Adipose tissue (tissue), 3 donors: ENCODE data around the gene EDN3. TPM values are rescaled to one million over a fixed set of nuclear protein-coding genes. Genes with fewer than 3 reads are reported as not detected.

Source experiments
- H3K27ac ChIP-seq: one replicate; pipeline ENCODE4 v1.5.1; 2013; ENCODE audit warnings: low read depth, low read length
- WGBS, 3 donors: extraction: QIAGEN DNeasy Blood & Tissue Kit; methylation state at CpG; one replicate each; pipeline ENCODE4 v1.1.7; 2013; 5-methylcytosine and 5-hydroxymethylcytosine counted together
- polyA plus RNA-seq, 3 donors: library from polyadenylated mRNA; stranded (reverse); fragments of 200-250 nt; gene quantifications; one replicate each; pipeline ENCODE4 v1.2.3, GENCODE V29; 2013
- donor health status: healthy with polysubstance abuse.
- donor health status: Bipolar disorder and iron deficiency.
- donor health status: healthy.

The EDN3 gene
- polyA plus RNA-seq, 3 donors, result 0.07 to 7.9 TPM; not detected in 1

- WGBS, 3 donors, result 69 to 79% (median 74%) methylated on average over 17 of the region's 17 CpGs
- no peak overlapping the region for H3K27ac ChIP-seq
Measured at GRCh38 chr20:59301343-59302007, 1.1 kb downstream of the EDN3 start.

- 85 to 91% (median 87%) methylated on average over 7 of the region's 7 CpGs for WGBS, 3 donors
Measured at GRCh38 chr20:59305908-59306655, 5.7 kb downstream of the EDN3 start.

GRCh38 chr20:59307270-59307669 lies 6.9 kb downstream of the EDN3 start:
- no peak overlapping the region for H3K27ac ChIP-seq
- WGBS, 3 donors, result 57 to 87% (median 81%) methylated on average over 3 of the region's 3 CpGs

More at GRCh38 chr20:59305908-59306655, 5.7 kb downstream of the EDN3 start:
- H3K27ac ChIP-seq, result no peak overlapping the region

- H3K27ac ChIP-seq, result no peak overlapping the region
- 32 to 81% (median 74%) methylated on average over 10 of the region's 10 CpGs for WGBS, 3 donors
Measured at GRCh38 chr20:59308493-59309201, 8.2 kb downstream of the EDN3 start.

GRCh38 chr20:59309218-59309617 lies 8.8 kb downstream of the EDN3 start:
- WGBS, 3 donors, result 58 to 80% (median 78%) methylated on average over 3 of the region's 3 CpGs
- H3K27ac ChIP-seq, result no peak overlapping the region

- no peak overlapping the region for H3K27ac ChIP-seq
- 32 to 50% (median 47%) methylated on average over 2 of the region's 2 CpGs for WGBS, 3 donors
Measured at GRCh38 chr20:59314997-59315396, 14.6 kb downstream of the EDN3 start.

GRCh38 chr20:59316911-59317731 lies 16.7 kb downstream of the EDN3 start:
- no peak overlapping the region for H3K27ac ChIP-seq
- 80 to 88% (median 83%) methylated on average over 13 of the region's 13 CpGs for WGBS, 3 donors

GRCh38 chr20:59318201-59318790 lies 17.9 kb downstream of the EDN3 start:
- 70 to 89% (median 83%) methylated on average over 20 of the region's 20 CpGs for WGBS, 3 donors
- H3K27ac ChIP-seq, result no peak overlapping the region

GRCh38 chr20:59318803-59319202 lies 18.4 kb downstream of the EDN3 start:
- WGBS, 3 donors, result 52 to 69% (median 56%) methylated on average over 4 of the region's 4 CpGs
- H3K27ac ChIP-seq, result no peak overlapping the region

- WGBS, 3 donors, result 89 to 96% (median 90%) methylated on average over 10 of the region's 10 CpGs
- H3K27ac ChIP-seq, result no peak overlapping the region
Measured at GRCh38 chr20:59320426-59320825, 20.0 kb downstream of the EDN3 start.

GRCh38 chr20:59320854-59321647 lies 20.6 kb downstream of the EDN3 start:
- 79 to 89% (median 83%) methylated on average over 16 of the region's 16 CpGs for WGBS, 3 donors

GRCh38 chr20:59322081-59322480 lies 21.7 kb downstream of the EDN3 start:
- WGBS, 3 donors, result 44 to 61% (median 50%) methylated on average over 9 of the region's 9 CpGs
- no peak overlapping the region for H3K27ac ChIP-seq

More at GRCh38 chr20:59320854-59321647, 20.6 kb downstream of the EDN3 start:
- H3K27ac ChIP-seq, result no peak overlapping the region

- H3K27ac ChIP-seq, result no peak overlapping the region
- WGBS, 3 donors, result 76 to 83% (median 82%) methylated on average over 17 of the region's 17 CpGs
Measured at GRCh38 chr20:59322585-59323454, 22.4 kb downstream of the EDN3 start.

- H3K27ac ChIP-seq, result no peak overlapping the region
- WGBS, 3 donors, result 89 to 93% (median 92%) methylated on average over 5 of the region's 5 CpGs
Measured at GRCh38 chr20:59323731-59324130, 23.3 kb downstream of the EDN3 start.

- H3K27ac ChIP-seq, result no peak overlapping the region
- WGBS, 3 donors, result 74 to 75% (median 75%) methylated on average over 10 of the region's 10 CpGs
Measured at GRCh38 chr20:59324521-59325141, 24.2 kb downstream of the EDN3 start.

GRCh38 chr20:59325142-59325523 lies 24.7 kb downstream of the EDN3 start:
- no peak overlapping the region for H3K27ac ChIP-seq

More at GRCh38 chr20:59325142-59325523, 24.7 kb downstream of the EDN3 start:
- WGBS, 3 donors, result 79 to 84% (median 83%) methylated on average over 10 of the region's 10 CpGs
